T1000 (cell line): Measurements from ENCODE around the gene TENM4.
"Not testable (repeated sequence)": the region's sequence is repeated elsewhere in the genome, so short reads cannot be mapped to it uniquely, and the experiment has no call there.

Source experiments
- DNase-seq: peaks from one replicate; lab custom pipeline; 2025; ENCODE audit warnings: mixed read lengths; lab: John Stamatoyannopoulos, UW

Gene TENM4

DNA sequence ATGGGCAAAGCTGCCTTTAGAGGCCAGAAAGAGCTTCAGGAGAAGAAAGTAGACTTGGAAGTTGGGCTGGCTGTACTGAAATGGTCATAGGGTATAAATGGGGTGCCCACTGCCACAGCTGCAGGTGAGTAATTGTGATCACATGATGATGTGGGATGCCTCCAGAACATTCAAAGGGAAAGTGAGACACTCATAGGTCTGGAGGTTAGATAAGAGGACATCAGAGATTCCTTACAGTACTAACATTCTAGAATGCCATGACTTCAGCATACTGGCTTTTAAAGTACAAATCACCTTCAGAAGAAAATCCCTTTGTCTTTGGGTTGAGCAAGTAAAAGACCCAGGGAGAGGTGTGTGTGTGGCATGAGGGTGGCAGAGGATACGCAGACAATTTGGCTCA lies 419.2 kb downstream of the TENM4 start:
- DNase-seq = no peak

DNA sequence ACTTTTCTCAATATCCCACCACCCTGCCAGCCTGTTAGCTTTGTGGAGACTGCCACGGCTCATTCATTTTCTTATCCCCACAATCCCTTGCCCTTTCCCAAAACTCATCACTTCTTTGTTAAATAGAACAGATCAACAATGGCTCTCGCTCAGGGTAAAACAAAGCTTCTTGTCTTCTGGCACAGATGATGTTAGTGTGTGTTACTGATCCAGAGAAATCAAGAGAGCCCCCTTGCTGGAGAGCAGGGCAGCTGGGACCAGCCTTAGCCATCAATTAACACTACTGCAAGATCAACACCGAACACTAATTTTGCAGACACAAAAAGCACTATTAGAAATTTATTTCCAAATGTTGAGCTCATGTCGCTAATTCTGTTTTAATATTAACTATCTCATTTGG lies 420.9 kb downstream of the TENM4 start:
- DNase-seq = no peak

DNA sequence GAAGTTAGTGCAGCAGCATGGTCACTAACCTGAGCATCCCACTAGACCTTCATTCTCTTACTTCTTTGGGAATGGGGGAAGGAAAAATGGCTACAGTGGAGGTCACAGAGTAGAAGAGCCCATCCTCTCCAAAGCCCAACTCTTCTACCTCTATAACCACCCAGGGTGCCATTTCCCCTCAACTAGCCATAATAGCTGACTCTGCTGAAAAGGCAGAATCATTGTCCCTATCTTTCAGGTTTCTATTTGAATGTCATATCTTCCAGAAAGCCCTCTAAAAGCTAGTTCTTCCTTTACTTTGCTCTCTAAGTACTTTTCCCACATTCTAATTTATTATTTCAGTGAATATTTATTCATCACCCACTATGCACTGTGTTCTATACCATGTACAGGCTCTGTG lies 421.6 kb downstream of the TENM4 start:
- DNase-seq = no peak

DNA sequence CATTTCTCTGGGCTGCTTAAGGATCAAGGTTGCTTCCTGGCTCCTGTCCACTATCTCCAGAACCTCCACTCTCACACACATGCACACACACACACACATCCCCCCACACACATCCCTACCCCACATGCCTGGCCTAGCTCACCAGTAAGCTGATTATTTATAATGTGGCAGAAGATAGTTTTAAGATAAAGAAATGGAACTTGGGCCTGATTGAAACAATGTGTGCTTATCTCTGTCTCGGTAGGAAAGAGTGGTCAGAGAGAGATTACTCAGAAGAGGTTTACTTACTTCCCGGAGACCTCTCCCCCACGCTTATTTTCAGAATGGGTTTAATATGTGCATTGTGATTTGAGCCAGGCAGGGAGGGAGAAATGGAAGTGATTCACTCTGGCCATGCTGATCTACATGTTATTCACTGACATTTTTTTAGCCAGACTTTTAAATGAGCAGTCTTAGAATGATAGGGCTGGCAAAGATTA lies 422.4 kb downstream of the TENM4 start:
- DNase-seq = no peak

DNA sequence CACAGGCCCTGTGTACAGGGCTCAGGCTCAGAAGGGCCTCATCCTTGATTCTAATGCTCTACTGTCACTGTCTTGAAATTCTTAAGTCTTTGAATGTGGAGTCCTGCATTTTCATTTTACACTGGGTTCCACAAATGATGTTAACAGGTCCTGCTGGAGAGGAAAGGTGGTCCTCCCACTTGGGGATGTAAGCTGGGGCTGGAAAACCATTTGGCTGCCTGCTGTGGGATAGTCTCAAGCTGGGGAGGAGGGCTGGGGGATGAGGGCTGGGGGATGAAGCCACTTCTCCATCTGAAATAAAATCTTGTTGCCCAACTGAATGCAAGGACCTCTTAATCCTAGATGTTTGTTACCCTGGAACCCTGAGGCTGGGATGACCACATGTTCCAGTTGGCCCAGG lies 423.0 kb downstream of the TENM4 start:
- no peak for DNase-seq

DNA sequence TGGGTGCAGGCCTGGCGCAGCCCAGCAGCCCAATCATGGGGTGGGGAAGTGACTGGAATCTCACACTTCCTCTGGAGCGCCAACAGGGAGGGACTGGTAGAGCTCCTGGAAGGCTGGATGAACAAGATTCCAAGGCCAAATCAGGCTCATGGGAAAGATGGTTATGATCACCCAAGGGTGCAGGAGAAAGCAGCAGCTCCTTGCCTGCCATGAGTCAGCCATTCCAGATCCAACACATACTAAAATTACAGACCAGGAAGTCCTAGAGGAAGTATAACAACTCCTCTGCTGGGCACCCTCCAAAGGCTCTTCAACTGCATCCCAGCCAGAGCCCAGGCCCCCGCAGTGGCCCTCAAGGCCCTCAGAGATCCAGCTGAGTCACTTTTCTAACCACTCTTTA lies 427.3 kb downstream of the TENM4 start:
- DNase-seq = no peak

DNA sequence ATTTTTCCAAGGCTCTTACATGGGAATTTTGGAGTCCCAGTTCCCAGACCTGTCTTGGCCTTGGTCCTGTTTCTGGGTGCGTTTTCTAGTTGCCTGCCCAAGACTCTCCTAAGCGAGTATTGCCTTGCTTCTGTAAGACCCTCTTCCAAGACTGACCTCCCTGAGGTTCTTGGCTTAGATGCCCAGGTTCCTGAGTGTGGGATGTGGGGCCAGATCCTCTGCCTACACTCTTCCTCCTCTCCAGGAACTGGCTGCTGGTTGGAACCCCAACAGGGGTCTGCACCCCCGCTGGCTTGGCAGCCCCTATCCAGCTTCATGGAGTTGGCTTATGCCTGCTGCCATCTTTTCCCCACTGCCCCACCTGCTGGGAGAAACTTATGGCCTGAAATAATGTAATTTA lies 429.5 kb downstream of the TENM4 start:
- no peak for DNase-seq

DNA sequence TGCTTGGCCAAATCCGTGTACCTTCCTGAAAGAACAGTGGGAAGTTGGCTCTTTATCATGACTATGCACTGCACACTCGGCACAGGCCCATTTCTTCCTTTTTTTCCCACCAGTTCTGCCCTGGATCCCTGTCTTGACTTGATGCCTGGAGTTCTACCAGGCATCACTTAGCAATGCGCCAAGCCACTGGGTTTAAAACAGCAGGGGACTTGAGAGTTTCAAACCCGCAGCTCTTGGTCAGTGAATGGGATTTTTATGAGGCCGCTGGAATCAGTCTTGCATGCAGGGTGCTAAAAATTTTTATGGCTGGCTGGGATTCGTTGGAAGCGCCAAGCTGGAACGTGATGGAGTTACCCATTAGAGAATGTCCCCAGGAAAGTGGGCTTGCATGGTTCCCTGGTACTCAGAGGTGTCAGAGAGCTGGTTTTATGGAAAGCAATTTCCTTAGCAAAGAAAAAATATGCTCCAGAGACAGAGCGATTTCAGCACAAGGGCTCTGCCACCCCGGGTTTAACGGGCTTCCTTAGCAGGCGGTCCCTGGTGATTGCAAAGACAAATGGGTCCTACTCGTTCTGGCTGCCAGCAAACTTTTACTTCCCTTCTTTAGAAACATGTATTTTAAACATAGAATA lies 432.9 kb downstream of the TENM4 start:
- no peak for DNase-seq

DNA sequence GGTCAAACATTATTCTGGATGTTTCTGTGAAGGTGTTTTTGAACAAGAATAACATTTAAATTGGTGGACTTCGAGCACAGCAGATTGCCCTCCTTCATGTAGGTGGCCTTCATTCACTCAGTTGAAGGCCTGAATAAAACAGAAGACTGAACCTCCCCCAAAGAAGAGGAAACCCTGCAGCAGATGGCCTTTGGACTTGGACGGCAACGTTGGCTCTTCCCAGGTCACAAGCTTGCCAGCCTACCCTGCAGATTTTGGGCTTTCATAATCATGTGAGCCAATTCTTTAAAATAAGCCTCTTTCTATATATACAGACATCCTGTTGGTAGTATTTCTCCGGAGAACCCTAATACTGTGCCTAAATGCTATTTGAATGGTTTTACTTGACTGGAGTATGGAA lies 434.0 kb downstream of the TENM4 start:
- DNase-seq = no peak

DNA sequence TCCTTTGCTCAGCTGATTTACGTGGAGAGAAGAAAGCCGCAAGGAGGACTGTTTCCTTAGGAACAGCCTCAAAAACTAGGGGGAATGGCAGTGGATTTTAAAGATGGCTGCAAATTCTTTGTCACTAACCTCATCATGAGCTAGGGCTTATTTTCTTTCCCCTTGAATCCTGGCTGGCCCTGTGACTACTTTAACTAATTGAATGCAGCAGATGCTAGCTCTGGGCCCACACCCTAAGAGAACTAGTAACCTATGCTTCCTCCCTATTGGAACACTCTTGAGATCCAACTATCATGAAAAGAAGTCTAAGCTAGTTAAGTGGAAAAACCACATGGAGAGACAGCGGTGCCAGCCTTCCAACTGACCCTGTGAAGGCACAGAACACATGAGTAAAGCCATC lies 444.8 kb downstream of the TENM4 start:
- no peak for DNase-seq

DNA sequence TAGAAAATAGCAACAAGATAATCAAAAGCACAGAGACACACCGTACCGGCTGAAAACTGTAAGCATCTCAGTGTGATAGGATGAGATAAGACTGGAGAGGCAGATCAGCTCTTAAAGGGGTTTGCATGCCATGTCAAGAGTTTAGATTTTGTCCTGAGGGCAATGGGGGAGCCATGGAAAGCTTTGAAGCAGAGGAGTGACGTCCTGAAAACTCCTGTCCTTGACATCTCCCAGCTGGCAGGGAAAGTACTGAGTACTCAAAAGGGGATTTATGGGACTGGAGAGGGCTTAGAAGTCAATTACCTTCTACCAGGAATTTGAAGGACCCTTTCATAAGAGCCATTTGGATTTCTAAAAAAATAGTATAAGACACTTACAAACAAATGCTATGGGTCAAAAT lies 445.7 kb downstream of the TENM4 start:
- DNase-seq = no peak

DNA sequence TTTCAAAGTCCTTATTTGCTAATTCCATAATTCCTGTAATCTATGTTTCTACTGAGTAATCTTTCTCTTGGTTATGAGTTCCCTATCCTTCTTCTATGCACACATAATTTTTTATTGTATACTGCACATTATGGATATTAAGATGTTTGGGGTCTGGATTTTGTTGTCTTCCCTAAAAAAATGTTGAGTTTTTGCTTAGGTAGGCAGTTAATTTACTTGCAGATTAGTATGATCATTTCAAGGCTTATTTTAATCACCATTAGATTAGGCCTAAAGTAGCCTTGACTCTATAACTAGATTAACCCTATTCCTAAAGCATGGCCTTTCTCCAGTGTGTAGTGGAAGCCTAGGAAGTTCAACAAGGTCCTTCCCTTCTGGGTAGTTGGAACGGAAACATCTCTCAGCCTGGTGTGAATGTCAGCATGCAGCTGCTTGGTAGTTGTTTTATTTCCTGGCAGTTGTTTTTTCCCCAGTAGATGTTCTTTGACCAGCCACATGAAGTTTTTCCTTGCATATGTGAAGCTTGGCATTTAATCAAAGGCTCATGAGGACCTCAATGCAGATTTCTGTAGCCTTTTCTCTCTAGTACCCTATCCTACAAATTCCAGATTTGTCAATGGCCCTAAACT lies 446.9 kb downstream of the TENM4 start:
- no peak for DNase-seq

DNA sequence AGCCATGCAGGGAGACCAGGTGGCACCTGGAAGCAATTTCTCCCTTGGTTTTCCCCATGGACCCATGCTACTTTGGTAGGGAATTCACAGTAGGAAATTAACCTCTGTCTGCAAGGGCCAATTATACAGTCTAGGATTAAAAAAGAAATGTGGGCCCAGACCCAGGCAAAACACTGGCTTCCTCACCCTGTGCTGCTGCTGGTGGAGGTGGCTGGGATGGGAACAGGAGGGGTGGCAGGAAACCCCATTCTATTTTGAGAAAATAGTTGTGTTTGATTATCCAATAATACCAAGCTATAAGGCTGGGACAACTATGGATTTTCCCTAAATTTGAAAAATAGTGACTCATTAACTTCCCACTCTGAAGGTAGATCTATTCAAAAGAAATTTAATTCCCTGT lies 449.1 kb downstream of the TENM4 start:
- DNase-seq = no peak

DNA sequence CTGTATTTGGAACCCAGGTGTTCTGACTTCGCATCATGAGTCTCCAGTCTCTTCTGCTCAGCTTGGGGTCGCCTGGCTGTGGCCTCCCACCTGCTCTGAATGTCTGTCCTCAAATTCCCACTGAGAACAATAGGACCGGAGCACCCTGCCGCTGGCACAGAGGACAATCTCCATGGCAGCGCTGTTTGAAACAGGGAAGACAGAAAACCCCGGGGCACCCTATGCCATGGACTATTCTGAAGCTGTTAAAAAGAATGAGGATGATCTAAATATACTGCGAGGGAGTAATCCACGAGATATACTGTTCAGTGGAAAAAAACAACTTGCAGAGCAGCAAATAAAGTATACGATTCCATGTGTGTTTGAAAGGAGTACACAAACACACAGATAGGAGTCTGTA lies 450.6 kb downstream of the TENM4 start:
- no peak for DNase-seq

DNA sequence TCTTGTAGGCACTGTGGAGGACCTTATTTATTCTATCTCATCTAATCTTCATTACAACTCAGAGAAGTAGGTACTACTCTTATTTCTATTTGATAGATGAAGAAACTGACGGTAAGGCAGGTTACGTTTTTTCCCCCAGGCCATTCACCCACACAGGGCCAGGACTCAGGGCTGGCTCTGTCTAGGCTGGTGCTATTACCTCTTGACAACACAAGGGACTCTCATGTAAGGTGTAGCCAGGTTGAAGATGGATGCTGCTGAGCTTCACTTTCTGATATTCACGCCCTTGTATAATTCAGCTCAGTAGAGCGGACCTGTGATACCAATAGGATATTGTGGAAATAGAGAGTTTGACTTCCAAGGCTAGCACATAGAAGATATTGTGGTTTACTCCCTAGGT lies 453.1 kb downstream of the TENM4 start:
- no peak for DNase-seq

DNA sequence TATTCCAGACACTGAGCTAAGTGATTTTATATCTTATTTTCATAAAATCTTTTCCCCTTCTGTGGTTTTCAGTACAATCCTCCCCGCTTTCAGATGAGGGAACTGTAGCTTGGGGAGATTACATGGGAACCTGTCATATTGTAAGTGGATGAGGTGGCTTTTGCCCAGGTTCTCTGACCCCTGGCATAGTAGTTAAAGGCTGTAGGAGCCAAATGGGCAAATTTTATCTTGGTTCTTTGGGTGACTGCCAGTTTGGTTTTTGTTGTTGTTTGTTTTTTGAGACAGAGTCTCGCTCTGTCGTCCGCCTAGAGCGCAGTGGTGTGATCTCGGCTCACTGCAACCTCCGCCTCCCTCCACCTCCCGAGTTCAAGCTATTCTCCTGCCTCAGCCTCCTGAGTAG lies 454.5 kb downstream of the TENM4 start:
- no peak for DNase-seq

DNA sequence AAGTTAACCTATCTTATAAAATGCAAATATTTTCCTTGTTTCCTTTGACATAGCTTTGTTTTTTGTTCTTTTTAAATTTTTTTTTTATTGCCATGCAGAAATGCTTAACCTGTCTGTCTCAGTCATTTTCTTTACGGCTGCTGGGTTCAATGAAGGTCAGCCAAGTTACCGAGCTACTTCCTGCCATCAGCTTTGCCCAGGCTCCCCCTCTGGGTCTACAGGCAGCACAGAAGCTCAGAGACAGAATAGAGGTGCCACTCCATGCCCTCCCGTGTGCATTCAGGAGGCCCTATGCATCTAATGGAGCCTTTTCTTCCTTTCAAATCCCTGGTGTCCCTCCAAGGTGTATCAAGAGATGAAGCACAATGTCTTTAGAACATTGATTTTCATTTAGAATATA lies 455.2 kb downstream of the TENM4 start:
- no peak for DNase-seq

DNA sequence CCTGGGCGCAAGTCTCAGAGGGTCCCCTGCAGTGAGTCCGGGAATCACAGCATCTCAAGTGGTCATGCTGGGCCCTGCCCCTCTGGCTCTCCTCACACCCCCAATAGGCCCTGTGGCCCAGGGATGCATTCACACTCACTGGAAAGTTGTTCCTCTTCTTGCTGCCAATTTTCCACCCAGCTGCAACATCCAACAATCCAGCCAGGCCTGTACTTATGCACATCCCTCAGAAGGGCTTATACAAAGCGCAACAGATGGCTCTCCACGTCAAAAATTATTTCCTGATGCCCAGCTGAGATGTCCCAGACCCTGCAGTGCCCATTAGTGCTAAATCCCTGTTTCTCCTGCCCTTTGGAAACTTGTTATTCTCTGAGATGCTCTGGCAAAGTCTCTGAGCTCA lies 458.4 kb downstream of the TENM4 start:
- DNase-seq = no peak

DNA sequence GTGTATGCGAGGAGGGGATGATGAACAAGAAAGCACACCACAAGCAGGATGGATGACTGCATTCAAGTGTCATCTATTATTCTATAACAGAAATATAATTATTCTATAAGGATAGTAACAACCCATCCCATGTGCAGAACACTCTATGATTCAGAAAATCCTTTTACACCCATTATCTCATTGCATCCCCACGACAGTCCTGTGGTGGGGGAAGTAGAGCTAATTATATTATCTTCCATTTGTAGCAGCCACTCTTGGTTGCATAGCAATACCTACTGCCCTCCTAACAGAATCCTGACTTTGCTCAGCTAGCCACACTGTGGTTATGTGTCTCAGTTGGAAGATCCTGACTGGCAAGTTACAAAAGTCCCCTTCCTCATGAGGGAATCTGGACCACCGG lies 459.7 kb downstream of the TENM4 start:
- no peak for DNase-seq

DNA sequence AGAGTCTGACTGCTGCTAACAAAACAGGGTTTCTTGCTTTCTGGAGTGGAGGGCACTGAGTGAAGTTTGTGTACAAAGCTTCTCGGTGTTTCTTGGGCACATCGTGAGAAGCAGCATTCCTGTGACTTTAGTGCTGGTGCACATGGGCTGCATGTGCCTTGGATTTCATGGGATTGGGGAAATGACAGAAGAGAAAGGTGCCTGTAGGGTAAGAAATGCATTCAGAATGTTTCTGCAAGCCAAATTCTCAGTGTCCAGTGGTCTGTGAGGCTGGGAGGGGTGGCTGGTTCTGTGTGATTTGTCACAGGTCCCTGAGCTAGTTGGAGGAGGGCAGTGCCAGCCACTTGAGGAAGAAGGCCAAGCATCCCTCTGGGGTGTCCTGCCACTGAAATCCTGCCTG lies 462.0 kb downstream of the TENM4 start:
- DNase-seq = no peak

DNA sequence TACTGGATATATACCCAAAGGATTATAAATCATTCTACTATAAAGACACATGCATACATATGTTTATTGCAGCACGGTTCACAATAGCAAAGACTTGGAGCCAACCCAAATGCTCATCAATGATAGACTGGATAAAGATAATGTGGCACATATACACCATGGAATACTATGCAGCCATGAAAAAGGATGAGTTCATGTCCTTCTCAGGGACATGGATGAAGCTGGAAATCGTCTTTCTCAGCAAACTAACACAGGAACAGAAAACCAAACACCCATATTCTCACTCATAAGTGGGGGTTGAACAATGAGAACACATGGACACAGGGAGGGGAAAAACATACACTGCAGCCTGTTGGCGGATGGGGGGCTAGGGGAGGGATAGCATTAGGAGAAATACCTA lies 463.0 kb downstream of the TENM4 start:
- not testable (repeated sequence) for DNase-seq

DNA sequence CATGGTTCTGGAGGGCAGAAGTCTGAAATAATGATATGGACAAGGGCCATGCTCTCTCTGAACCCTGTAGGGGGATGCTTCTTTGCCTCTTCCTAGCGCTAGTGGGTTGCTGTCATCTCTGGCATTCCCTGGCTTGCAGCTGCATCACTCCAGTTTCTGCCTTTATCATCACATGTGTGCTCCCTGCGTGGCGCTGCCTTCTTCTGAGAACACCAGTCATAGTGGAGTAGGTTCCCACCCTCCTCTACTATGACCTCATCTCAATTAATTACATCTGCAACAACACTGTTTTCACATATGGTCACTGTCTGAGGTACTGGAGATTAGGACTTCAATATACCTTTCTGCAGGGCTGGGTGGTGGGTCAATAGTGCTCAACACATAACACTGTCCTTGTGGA lies 463.8 kb downstream of the TENM4 start:
- no peak for DNase-seq

DNA sequence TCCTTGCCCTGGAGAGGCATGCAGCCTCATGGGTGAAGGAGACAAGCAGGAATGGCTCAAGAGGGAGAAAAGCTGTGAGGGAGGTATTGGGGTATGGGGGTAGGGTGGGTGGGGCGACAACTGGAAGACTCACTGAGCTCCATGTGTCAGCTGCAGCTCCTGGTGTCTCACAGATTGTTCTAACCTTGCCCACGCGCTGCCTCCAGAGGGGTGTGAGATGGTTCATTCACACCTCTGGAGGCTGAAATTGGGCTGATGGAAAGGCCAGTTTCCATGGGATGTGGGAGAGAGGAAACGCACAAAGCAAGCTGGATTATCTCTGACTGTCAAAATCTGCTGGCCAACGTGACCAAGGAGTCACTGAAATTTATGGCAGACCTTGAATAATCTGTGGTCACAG lies 465.7 kb downstream of the TENM4 start:
- no peak for DNase-seq

DNA sequence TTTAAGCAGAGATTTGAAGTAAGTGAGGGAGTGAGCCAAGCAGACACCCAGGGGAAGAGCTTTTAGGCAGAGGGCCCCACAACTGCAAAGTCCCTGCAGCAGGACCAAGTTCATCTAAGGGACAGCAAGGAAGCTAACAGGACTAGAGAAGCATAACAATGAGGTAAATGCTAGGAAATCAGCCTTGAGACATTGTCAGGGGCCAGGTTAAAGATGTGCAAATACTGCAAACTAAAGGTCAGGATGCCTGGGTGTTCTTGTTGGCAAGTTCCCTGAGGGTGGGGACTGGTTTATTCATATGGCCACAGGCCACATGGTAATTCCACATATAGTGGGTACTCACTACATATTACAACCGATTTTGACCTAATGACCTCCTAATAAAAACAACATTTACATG lies 467.0 kb downstream of the TENM4 start:
- DNase-seq = no peak
